H1 (cell line): Measurements from ENCODE around the gene ADGRB3.

Source experiments
- BRCA1 ChIP-seq: IDR thresholded peaks from 2 replicates; pipeline ENCODE4 v1.6.1; 2012; ENCODE audit warnings: low read depth, low read length, improper control_type of control experiment
- CTCF ChIP-seq, 3 experiments: IDR thresholded peaks; 1 replicate in 2 of 3; 2 replicates in 1 of 3; pipeline versions ENCODE4 v1.5.1 to v1.6.1; 2011; ENCODE audit warnings: low read length in 3 of 3, mild to moderate bottlenecking in 3 of 3, inconsistent platforms in 2 of 3, low read depth in 1 of 3, moderate library complexity in 1 of 3; ENCODE audit not compliant: insufficient read depth in 1 of 3; ENCODE audit errors: control extremely low read depth in 1 of 3
- E2F6 ChIP-seq: IDR thresholded peaks from 2 replicates; pipeline ENCODE4 v1.6.1; 2012; ENCODE audit warnings: inconsistent platforms
- YY1 ChIP-seq: IDR thresholded peaks from 2 replicates; pipeline ENCODE4 v1.6.1; 2011; ENCODE audit warnings: low read depth, mild to moderate bottlenecking, low read length

GRCh38 chr6:68743099-68743498, 108.0 kb downstream of the ADGRB3 start:
- no peak for TF ChIP-seq BRCA1
- no peak for TF ChIP-seq CTCF (IDR thresholded peaks at IDR 0.05; ENCODE audit: control extremely low read depth in 1 of 3, insufficient read depth in 1 of 3, low read depth in 1 of 3, low read length in 3 of 3)
- TF ChIP-seq YY1: no peak
- TF ChIP-seq E2F6: no peak
